Measurements from ENCODE around the gene ARHGEF25. TPM values are rescaled to one million over a fixed set of nuclear protein-coding genes. Genes with fewer than 3 reads are reported as not detected.
"Not testable (repeated sequence)": the region's sequence is repeated elsewhere in the genome, so short reads cannot be mapped to it uniquely, and the experiment has no call there.

The ARHGEF25 gene
- total RNA-seq, 1 donor from 2014 or later, result 28.7 TPM

DNA sequence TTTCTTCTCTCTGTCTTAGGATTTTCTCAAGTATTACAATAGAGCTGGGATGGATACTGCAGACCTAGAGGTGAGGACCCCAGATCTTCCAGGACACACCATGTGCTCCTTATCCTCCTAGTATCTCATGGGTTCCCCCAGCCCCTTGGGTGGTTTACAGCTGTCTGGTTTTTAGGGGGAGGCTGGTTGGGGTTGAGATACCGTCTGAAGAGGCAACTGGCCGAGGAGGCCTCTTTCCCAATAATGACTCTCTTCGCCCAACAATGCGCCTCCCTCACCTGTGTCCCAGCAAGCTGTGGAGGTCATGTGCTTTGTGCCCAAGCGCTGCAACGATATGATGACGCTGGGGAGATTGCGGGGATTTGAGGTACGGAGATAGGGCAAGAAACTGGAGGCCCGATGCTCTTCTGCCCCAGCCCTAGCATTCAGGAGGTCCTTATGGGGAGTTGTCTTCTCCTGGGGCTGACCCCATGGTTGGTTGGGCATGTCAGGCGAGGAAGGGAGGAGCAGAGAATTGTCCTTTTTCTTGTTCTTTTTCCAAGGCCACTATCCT is 3.8 kb downstream of the ARHGEF25 start:
- TF ChIP-seq POLR2AphosphoS5 (IDR thresholded peaks at IDR 0.05; ENCODE audit: insufficient read depth in 1 of 2, low read depth in 1 of 2) (no peak), POLR2A (IDR thresholded peaks at IDR 0.05) (no peak)
- TF ChIP-seq, protein P1, sequence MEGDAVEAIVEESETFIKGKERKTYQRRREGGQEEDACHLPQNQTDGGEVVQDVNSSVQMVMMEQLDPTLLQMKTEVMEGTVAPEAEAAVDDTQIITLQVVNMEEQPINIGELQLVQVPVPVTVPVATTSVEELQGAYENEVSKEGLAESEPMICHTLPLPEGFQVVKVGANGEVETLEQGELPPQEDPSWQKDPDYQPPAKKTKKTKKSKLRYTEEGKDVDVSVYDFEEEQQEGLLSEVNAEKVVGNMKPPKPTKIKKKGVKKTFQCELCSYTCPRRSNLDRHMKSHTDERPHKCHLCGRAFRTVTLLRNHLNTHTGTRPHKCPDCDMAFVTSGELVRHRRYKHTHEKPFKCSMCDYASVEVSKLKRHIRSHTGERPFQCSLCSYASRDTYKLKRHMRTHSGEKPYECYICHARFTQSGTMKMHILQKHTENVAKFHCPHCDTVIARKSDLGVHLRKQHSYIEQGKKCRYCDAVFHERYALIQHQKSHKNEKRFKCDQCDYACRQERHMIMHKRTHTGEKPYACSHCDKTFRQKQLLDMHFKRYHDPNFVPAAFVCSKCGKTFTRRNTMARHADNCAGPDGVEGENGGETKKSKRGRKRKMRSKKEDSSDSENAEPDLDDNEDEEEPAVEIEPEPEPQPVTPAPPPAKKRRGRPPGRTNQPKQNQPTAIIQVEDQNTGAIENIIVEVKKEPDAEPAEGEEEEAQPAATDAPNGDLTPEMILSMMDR (IDR thresholded peaks at IDR 0.05), result no peak
- no peak for DNase-seq (ENCODE audit: extremely low spot score in 2 of 2)
- Histone ChIP-seq H3K27me3 (no peaks in the 10 kb centered on the region), H3K4me1 (peaks cover 20% of the 10 kb centered on the region), H3K27ac (no peak overlapping the region), H3K4me3 (no peak overlapping the region), H3K36me3 (peaks cover 0 to 11% of the 10 kb centered on the region in 2 donors), H3K9me3 (no peaks in the 10 kb centered on the region)
- intact Hi-C loops (cut with DNase I), result no loop called here

DNA sequence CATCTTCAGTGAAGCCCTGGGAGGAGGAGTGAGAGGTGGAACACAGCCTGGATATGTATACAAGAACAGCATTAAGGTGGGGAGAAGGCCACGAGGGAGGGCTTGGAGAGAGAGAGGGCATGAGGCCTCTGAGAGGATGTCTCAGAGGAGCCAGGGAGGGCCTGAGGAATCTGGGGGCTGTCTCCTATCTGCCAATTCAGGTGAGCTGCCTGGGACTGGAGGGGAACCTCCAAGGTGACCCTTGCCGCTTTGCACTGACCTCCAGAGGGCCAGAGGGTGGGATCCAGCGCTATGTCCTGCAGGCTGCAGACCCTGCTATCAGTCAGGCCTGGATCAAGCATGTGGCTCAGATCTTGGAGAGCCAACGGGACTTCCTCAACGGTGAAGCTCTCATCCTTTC is 4.4 kb downstream of the ARHGEF25 start:
- Histone ChIP-seq H3K36me3 (peaks cover 0 to 11% of the 10 kb centered on the region in 2 donors), H3K4me3 (no peak overlapping the region), H3K27ac (no peak overlapping the region), H3K4me1 (peaks cover 23% of the 10 kb centered on the region), H3K9me3 (no peaks in the 10 kb centered on the region), H3K27me3 (no peaks in the 10 kb centered on the region)
- TF ChIP-seq POLR2A (IDR thresholded peaks at IDR 0.05) (no peak), POLR2AphosphoS5 (IDR thresholded peaks at IDR 0.05; ENCODE audit: insufficient read depth in 1 of 2, low read depth in 1 of 2) (no peak)
- TF ChIP-seq, protein P1 (IDR thresholded peaks at IDR 0.05), result no peak
- intact Hi-C loops (cut with DNase I), result no loop called here
- no peak for DNase-seq (ENCODE audit: extremely low spot score in 2 of 2)

DNA sequence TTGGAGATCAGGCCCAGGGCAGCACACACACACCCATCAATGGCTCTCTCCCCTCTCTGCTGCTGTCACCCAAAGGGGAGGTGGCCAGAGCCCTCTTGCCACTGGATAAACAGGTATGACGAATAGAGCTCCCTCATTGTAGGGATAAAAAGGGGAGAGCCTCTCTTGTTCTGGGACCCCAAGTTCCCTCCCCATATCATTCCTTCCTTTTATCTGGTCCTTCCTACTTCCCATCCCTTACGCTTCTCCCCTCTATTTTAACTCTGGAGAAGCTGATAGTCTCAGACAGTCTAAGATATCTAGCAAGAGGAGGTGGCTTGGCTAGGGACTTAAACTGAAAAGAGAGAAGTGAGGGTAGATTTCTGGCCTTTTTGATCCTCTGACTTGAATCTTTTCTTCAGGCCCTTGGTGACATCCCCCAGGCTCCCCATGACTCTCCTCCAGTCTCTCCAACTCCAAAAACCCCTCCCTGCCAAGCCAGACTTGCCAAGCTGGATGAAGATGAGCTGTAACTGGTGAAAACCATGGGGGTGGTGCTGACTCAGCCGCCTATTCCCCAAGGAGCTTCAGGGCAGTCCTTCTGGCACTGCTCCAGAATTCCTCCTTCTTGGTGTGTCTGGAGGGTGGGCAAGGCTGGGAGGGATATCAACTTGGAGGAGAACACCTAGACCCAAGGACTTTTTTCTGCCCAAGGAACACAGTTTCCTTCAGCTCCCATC is 5.3 kb downstream of the ARHGEF25 start:
- Histone ChIP-seq H3K27me3 (no peaks in the 10 kb centered on the region), H3K4me1 (peaks cover 26% of the 10 kb centered on the region), H3K36me3 (peaks cover 0 to 11% of the 10 kb centered on the region in 2 donors), H3K4me3 (no peak overlapping the region), H3K9me3 (no peaks in the 10 kb centered on the region), H3K27ac (no peak overlapping the region)
- intact Hi-C loops (cut with DNase I), result no loop called here
- TF ChIP-seq, protein P1 (IDR thresholded peaks at IDR 0.05), result no peak
- TF ChIP-seq POLR2A (IDR thresholded peaks at IDR 0.05) (no peak), POLR2AphosphoS5 (IDR thresholded peaks at IDR 0.05; ENCODE audit: insufficient read depth in 1 of 2, low read depth in 1 of 2) (no peak)
- DNase-seq (ENCODE audit: extremely low spot score in 2 of 2), result no peak

DNA sequence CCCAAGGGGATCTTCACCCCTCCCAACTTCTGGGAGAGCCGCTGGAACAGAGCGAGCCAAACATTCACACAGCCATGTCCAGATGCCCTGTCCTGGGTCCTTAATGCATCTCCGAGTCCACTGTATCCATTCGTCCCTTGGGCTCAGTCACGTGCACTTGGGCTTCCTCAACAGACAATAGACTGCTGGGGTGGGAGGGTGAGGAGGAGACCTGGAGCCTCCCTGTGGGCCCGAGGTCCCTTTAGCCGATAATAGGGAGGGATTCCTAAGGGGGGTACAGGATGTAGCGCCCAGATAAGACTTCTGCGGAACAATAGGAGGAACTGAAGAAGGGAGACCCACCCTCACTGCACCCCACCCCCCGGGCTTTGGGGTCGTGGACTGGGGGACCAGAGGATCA is 6.7 kb downstream of the ARHGEF25 start:
- intact Hi-C loops (cut with DNase I), result no loop called here
- H3K36me3 ChIP-seq, result peaks cover 0 to 11% of the 10 kb centered on the region in 2 donors

DNA sequence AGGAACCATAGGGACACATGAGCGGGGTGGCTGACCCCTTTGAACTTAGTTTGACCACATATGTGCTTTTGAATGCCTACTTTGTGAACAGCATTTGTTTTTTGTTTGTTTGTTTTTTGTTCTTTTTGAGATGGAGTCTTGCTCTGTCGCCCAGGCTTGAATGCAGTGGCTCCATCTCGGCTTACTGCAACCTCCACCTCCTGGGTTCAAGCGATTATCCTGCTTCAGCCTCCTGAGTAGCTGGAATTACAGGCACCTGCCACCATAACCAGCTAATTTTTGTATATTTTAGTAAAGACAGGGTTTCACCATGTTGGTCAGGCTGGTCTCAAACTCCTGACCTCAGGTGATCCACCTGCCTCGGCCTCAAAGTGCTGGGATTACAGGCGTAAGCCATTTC is 7.2 kb downstream of the ARHGEF25 start:
- peaks cover 21% of the 10 kb centered on the region for H3K4me1 ChIP-seq
- intact Hi-C loops (cut with DNase I), result not testable (repeated sequence)

More for the DNA sequence above, 6.7 kb downstream of the ARHGEF25 start:
- H3K27me3 ChIP-seq, result no peaks in the 10 kb centered on the region
- no peak for DNase-seq (ENCODE audit: extremely low spot score in 2 of 2)
- no peak overlapping the region for H3K4me3 ChIP-seq
- no peak overlapping the region for H3K27ac ChIP-seq
- TF ChIP-seq, protein P1 (IDR thresholded peaks at IDR 0.05), result no peak
- TF ChIP-seq POLR2AphosphoS5 (IDR thresholded peaks at IDR 0.05; ENCODE audit: insufficient read depth in 1 of 2, low read depth in 1 of 2) (no peak), POLR2A (IDR thresholded peaks at IDR 0.05) (no peak)
- H3K9me3 ChIP-seq, result no peaks in the 10 kb centered on the region
- H3K4me1 ChIP-seq, result peaks cover 21% of the 10 kb centered on the region

More for the DNA sequence above, 7.2 kb downstream of the ARHGEF25 start:
- H3K9me3 ChIP-seq; H3K27ac ChIP-seq; DNase-seq (ENCODE audit: extremely low spot score in 2 of 2); H3K4me3 ChIP-seq; H3K27me3 ChIP-seq: not testable (repeated sequence)
- peaks cover 0 to 11% of the 10 kb centered on the region in 2 donors for H3K36me3 ChIP-seq

Data from vagina (tissue), 2 donors.